Prostate gland (tissue), 2 donors: ENCODE measurements around the gene OTULIN. TPM values are rescaled to one million over a fixed set of nuclear protein-coding genes. Genes with fewer than 3 reads are reported as not detected.

Experiments used
- DNase-seq: peaks from one replicate; pipeline ENCODE4 v3.0.0-alpha.2; 2019; ENCODE audit warnings: low spot score
- H3K27ac ChIP-seq, 2 donors: fragments of 200-600 bp; sonication (generic); 2 replicates each; pipeline ENCODE4 v1.5.1; 2017 to 2019
- H3K27me3 ChIP-seq: fragments of 200-600 bp; sonication (generic); replicated peaks from 2 replicates; pipeline ENCODE4 v1.5.1; 2019; ENCODE audit not compliant: insufficient read depth
- H3K36me3 ChIP-seq, 2 donors: fragments of 200-600 bp; sonication (generic); 1 replicate in 1 of 2; 2 replicates in 1 of 2; pipeline versions ENCODE4 v1.5.1 to v1.8.1; 2017 to 2019
- H3K4me1 ChIP-seq: fragments of 200-600 bp; sonication (generic); replicated peaks from 2 replicates; pipeline ENCODE4 v1.5.1; 2019
- H3K4me3 ChIP-seq, 2 donors: fragments of 200-600 bp; sonication (generic); 2 replicates each; pipeline ENCODE4 v1.5.1; 2017 to 2019
- H3K9me3 ChIP-seq: fragments of 200-600 bp; sonication (generic); 2 replicates; pipeline ENCODE4 v1.5.1; 2017
- POLR2A ChIP-seq: fragments of 450-650 bp; IDR thresholded peaks from one replicate; pipeline ENCODE4 v1.6.1; 2016; ENCODE audit warnings: antibody characterized with exemption, mild to moderate bottlenecking
- POLR2AphosphoS5 ChIP-seq: sonication (generic); formaldehyde crosslinking; IDR thresholded peaks from one replicate; pipeline ENCODE4 v1.6.1; 2017; ENCODE audit warnings: antibody characterized with exemption
- WGBS: methylation state at CpG from one replicate; pipeline ENCODE4 v1.1.5; 2018; 5-methylcytosine and 5-hydroxymethylcytosine counted together
- intact Hi-C: fragments of 100-400 bp; cut with DNase I; formaldehyde crosslinking; loops from one replicate; pipeline ENCODE4 v1.14.2; 2022
- total RNA-seq, 2 donors: library from RNA; depleted of rRNA; stranded (reverse); fragments of >200 nt; gene quantifications; one replicate each; pipeline ENCODE4 v1.1.0, GENCODE V29; 2016
- TF ChIP-seq, protein P1 (sequence below), 4 experiments: fragments of 200-600 bp in 2 of 4; fragments of 450-650 bp in 2 of 4; sonication (generic) in 2 of 4; IDR thresholded peaks; 1 replicate in 3 of 4; 2 replicates in 1 of 4; pipeline ENCODE4 v1.5.1; 2016 to 2019; ENCODE audit warnings: antibody characterized with exemption in 4 of 4, mild to moderate bottlenecking in 2 of 4, moderate library complexity in 2 of 4

OTULIN gene
- total RNA-seq, 2 donors from 2014 or later = 35.5 to 51.8 TPM

DNA sequence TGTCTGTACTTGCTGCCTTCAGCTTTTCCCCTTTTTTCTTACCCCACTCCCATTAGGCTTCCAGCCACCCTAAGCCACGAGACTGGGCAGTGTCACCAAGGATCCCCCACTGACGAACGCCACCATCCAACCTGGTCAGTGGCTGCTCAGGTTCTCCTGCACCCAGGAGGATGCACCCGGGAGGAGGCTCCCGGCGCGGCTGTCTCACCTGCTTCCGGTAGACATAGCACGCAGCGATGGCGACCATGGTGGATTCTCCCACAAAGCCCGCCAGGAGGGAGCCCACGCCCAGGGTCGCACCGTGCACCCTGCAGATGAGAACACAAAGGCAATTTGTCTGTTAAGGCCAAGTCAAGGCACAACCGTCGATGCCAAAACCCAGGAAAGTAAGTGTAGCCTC lies 48.1 kb downstream of the OTULIN start:
- TF ChIP-seq, protein P1, sequence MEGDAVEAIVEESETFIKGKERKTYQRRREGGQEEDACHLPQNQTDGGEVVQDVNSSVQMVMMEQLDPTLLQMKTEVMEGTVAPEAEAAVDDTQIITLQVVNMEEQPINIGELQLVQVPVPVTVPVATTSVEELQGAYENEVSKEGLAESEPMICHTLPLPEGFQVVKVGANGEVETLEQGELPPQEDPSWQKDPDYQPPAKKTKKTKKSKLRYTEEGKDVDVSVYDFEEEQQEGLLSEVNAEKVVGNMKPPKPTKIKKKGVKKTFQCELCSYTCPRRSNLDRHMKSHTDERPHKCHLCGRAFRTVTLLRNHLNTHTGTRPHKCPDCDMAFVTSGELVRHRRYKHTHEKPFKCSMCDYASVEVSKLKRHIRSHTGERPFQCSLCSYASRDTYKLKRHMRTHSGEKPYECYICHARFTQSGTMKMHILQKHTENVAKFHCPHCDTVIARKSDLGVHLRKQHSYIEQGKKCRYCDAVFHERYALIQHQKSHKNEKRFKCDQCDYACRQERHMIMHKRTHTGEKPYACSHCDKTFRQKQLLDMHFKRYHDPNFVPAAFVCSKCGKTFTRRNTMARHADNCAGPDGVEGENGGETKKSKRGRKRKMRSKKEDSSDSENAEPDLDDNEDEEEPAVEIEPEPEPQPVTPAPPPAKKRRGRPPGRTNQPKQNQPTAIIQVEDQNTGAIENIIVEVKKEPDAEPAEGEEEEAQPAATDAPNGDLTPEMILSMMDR (IDR thresholded peaks at IDR 0.05) = no peak
- TF ChIP-seq POLR2AphosphoS5 (no peak), POLR2A (no peak)
- Histone ChIP-seq H3K27me3 (no peaks in the 10 kb centered on the region), H3K4me1 (peaks cover 9% of the 10 kb centered on the region), H3K27ac (peak overlapping the region in 1 of 2 donors; percentile 44), H3K4me3 (no peak overlapping the region), H3K9me3 (no peaks in the 10 kb centered on the region), H3K36me3 (peaks cover 0 to 22% of the 10 kb centered on the region in 2 donors)
- no peak for DNase-seq
- intact Hi-C loops = no loop called here
- 98% methylated on average over 17 of the region's 17 CpGs for WGBS

DNA sequence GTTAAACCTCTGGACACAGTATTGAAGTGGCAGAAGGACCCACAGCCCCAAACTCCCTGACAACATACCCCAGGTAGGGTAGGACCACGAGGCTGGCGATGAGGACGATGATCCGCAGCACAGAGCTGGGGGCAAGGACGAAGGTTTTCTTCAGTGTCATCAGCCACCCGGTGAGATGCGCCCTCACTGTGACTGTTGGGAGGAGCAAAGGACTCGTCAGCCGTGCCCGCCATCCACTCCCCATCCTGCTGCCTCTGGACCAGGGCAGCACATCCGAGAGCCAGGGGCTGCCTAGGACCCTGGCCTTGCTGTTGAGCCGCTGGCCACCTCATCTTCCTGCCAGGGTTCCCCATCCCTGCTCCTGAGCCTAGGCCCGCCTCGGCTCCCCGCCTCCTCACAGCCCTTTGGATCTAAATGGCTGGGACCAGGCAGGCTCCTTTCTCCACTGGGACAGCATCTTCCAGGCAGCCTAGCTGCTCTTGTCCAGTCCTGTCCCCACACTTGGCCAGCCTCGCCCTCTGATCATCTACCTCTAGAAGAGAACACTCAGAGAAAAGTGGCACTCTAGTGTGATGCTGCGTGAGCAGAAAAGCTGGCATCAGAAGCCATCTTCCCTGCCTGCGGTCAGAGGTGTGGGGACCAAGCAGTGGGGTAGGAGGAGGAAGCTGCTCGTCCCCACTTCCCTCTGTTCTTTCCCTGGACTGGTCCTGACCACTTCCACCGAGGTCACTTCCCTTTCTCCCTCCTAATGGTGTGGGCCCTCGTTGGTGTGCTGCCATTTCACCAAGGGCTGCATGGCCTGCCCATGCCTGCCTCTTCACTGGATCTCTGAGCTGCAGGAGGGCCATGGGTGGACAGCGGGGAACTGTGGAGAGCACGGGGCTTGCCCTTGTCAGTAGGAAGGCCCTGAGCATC lies 49.2 kb downstream of the OTULIN start:
- WGBS = 94% methylated on average over 23 of the region's 23 CpGs
- no peak for DNase-seq
- Histone ChIP-seq H3K27me3 (no peaks in the 10 kb centered on the region), H3K27ac (peak overlapping the region in 1 of 2 donors; percentile 88), H3K4me1 (peaks cover 12% of the 10 kb centered on the region), H3K4me3 (no peak overlapping the region), H3K36me3 (peaks cover 0 to 22% of the 10 kb centered on the region in 2 donors), H3K9me3 (no peaks in the 10 kb centered on the region)
- no peak for TF ChIP-seq POLR2A
- TF ChIP-seq, protein P1 (IDR thresholded peaks at IDR 0.05) = no peak
- TF ChIP-seq POLR2AphosphoS5 = no peak
- intact Hi-C loops = no loop called here

- intact Hi-C loops = no loop called here
- peaks cover 0 to 22% of the 10 kb centered on the region in 2 donors for H3K36me3 ChIP-seq
Measured at GRCh38 chr5:14714706-14715105, 50.2 kb downstream of the OTULIN start.

GRCh38 chr5:14715481-14715880 lies 51.0 kb downstream of the OTULIN start:
- 100% methylated on average over 3 of the region's 3 CpGs for WGBS
- H3K36me3 ChIP-seq = peaks cover 0 to 19% of the 10 kb centered on the region in 2 donors

More at GRCh38 chr5:14714706-14715105, 50.2 kb downstream of the OTULIN start:
- H3K27ac ChIP-seq = peak overlapping the region; percentile 58 to 88
- WGBS = 96% methylated on average over 6 of the region's 6 CpGs
- H3K4me3 ChIP-seq = no peak overlapping the region
- DNase-seq = no peak
- TF ChIP-seq POLR2A (no peak), POLR2AphosphoS5 (no peak)
- TF ChIP-seq, protein P1 (IDR thresholded peaks at IDR 0.05) = no peak
- H3K9me3 ChIP-seq = no peaks in the 10 kb centered on the region
- peaks cover 12% of the 10 kb centered on the region for H3K4me1 ChIP-seq
- no peaks in the 10 kb centered on the region for H3K27me3 ChIP-seq

More at GRCh38 chr5:14715481-14715880, 51.0 kb downstream of the OTULIN start:
- peak overlapping the region; percentile 74 to 88 for H3K27ac ChIP-seq
- H3K4me3 ChIP-seq = no peak overlapping the region
- TF ChIP-seq, protein P1 (IDR thresholded peaks at IDR 0.05) = no peak
- TF ChIP-seq POLR2A (no peak), POLR2AphosphoS5 (no peak)
- no peaks in the 10 kb centered on the region for H3K27me3 ChIP-seq
- intact Hi-C loops = no loop called here
- DNase-seq = no peak
- H3K4me1 ChIP-seq = peaks cover 12% of the 10 kb centered on the region
- no peaks in the 10 kb centered on the region for H3K9me3 ChIP-seq
